Measurements from ENCODE around the gene FANCC. TPM values are rescaled to one million over a fixed set of nuclear protein-coding genes. Genes with fewer than 3 reads are reported as not detected.

FANCC gene
- total RNA-seq, 4 donors from 2014 or later = 2.2 to 9.3 (median 6.5) TPM

- Histone ChIP-seq H3K4me3 (no peak overlapping the region), H3K27me3 (no peaks in the 10 kb centered on the region), H3K4me1 (peaks cover 8 to 72% (median 27%) of the 10 kb centered on the region in 3 donors), H3K9me3 (no peaks in the 10 kb centered on the region), H3K27ac (peak overlapping the region in 3 of 4 donors; percentile 17 to 64 (median 50)), H3K36me3 (no peaks in the 10 kb centered on the region)
- no peak for DNase-seq
- intact Hi-C loops (cut with DNase I) = loop anchor here (5.0 kb wide), 2 partner anchors 347 to 452 kb away; no protein-coding TSS in a partner anchor
- WGBS, 2 donors = 81 to 83% methylated on average over 7 to 8 of the region's 8 CpGs
- no peak for TF ChIP-seq CTCF (IDR thresholded peaks at IDR 0.05)
- no peak for TF ChIP-seq POLR2A (IDR thresholded peaks at IDR 0.05)
Observed at GRCh38 chr9:95129476-95130291, 187.8 kb downstream of the FANCC start.

GRCh38 chr9:95128177-95128524 is 189.4 kb downstream of the FANCC start:
- DNase-seq = no peak

GRCh38 chr9:95127249-95128176 is 190.0 kb downstream of the FANCC start:
- DNase-seq = peak; percentile 22
- peaks cover 10 to 93% (median 35%) of the 10 kb centered on the region in 3 donors for H3K4me1 ChIP-seq
- H3K27me3 ChIP-seq = no peaks in the 10 kb centered on the region
- peak overlapping the region; percentile 29 to 85 (median 70) for H3K27ac ChIP-seq
- peak overlapping the region; percentile 16 to 55 (median 42) for H3K4me3 ChIP-seq
- H3K9me3 ChIP-seq = no peaks in the 10 kb centered on the region
- 6 to 13% methylated on average over 19 to 22 of the region's 35 CpGs for WGBS, 2 donors
- intact Hi-C loops (cut with DNase I) = loop anchor here (5.0 kb wide), 1 partner anchor 345 kb away; no protein-coding TSS in a partner anchor
- H3K36me3 ChIP-seq = no peaks in the 10 kb centered on the region
- TF ChIP-seq CTCF (IDR thresholded peaks at IDR 0.05) (peak; percentile 89 to 97 (median 94)), POLR2A (IDR thresholded peaks at IDR 0.05) (no peak)

More at GRCh38 chr9:95128177-95128524, 189.4 kb downstream of the FANCC start:
- TF ChIP-seq CTCF (IDR thresholded peaks at IDR 0.05) (no peak), POLR2A (IDR thresholded peaks at IDR 0.05) (no peak)
- no peaks in the 10 kb centered on the region for H3K36me3 ChIP-seq
- H3K27ac ChIP-seq = peak overlapping the region in 1 of 4 donors; percentile 84
- no peaks in the 10 kb centered on the region for H3K9me3 ChIP-seq
- H3K4me1 ChIP-seq = peaks cover 10 to 87% (median 35%) of the 10 kb centered on the region in 3 donors
- WGBS, 2 donors = 45 to 53% methylated on average over 4 of the region's 4 CpGs
- no peaks in the 10 kb centered on the region for H3K27me3 ChIP-seq
- intact Hi-C loops (cut with DNase I) = loop anchor here (5.0 kb wide), 1 partner anchor 346 kb away; no protein-coding TSS in a partner anchor
- no peak overlapping the region for H3K4me3 ChIP-seq

- no peak for DNase-seq
- intact Hi-C loops (cut with DNase I) = loop anchor here (5.0 kb wide), 1 partner anchor 344 kb away; no protein-coding TSS in a partner anchor
- 62 to 73% methylated on average over 9 of the region's 9 CpGs for WGBS, 2 donors
- TF ChIP-seq POLR2A (IDR thresholded peaks at IDR 0.05) (no peak), CTCF (IDR thresholded peaks at IDR 0.05) (no peak)
- Histone ChIP-seq H3K27ac (peak overlapping the region; percentile 29 to 85 (median 70)), H3K4me1 (peaks cover 10 to 89% (median 31%) of the 10 kb centered on the region in 3 donors), H3K27me3 (no peaks in the 10 kb centered on the region), H3K36me3 (no peaks in the 10 kb centered on the region), H3K4me3 (no peak overlapping the region), H3K9me3 (no peaks in the 10 kb centered on the region)
Observed at GRCh38 chr9:95126739-95127138, 190.8 kb downstream of the FANCC start.
